Endothelial cell of umbilical vein (primary cell): ENCODE results near the gene HEMGN. TPM values are rescaled to one million over a fixed set of nuclear protein-coding genes. Genes with fewer than 3 reads are reported as not detected.

Experiments used
- BruUV-seq: library from RNA; stranded (reverse); fragments of 400-500 nt; replicated peaks from 2 replicates; lab custom pipeline; 2021; lab: Mats Ljungman, UMichigan
- CTCF ChIA-PET: fragments of 300-600, 350-600 bp; sonication (Branson Sonifier 250); formaldehyde crosslinking; loops from one replicate; lab custom pipeline; 2021; ENCODE audit warnings: antibody characterized with exemption, inconsistent platforms; lab: Charles Lee
- POLR2A ChIA-PET: fragments of 300-600, 350-600 bp; sonication (Branson Sonifier 250); formaldehyde crosslinking; loops from one replicate; lab custom pipeline; 2021; ENCODE audit warnings: antibody characterized with exemption, inconsistent platforms; lab: Charles Lee
- DNase-seq: peaks from one replicate; pipeline ENCODE4 v3.0.0-alpha.2; 2011; ENCODE audit warnings: low read depth, low spot score
- FAIRE-seq: peaks from 2 replicates; lab custom pipeline; 2011; peaks lifted over from hg19 to GRCh38; lab: Jason Lieb, UNC
- H2AFZ ChIP-seq: 2 replicates; pipeline ENCODE4 v1.6.0; 2012; ENCODE audit warnings: low read depth, low read length, control low read depth, inconsistent platforms
- H3K27ac ChIP-seq: 2 replicates; pipeline ENCODE4 v1.5.1; 2011; ENCODE audit warnings: low read depth, mild to moderate bottlenecking, control low read depth, low read length, moderate library complexity; ENCODE audit not compliant: insufficient read depth
- H3K27me3 ChIP-seq, 2 experiments: 2 replicates each; pipeline versions ENCODE4 v1.6.0 to v1.6.1; 2011; ENCODE audit warnings: low read length in 2 of 2, mixed read lengths in 1 of 2; ENCODE audit not compliant: control insufficient read depth in 2 of 2, insufficient read depth in 2 of 2
- H3K36me3 ChIP-seq, 2 experiments: 2 replicates in 1 of 2; 3 replicates in 1 of 2; pipeline ENCODE4 v1.5.1; 2011; ENCODE audit warnings: low read length in 2 of 2, mild to moderate bottlenecking in 1 of 2, moderate library complexity in 1 of 2; ENCODE audit not compliant: control insufficient read depth in 2 of 2, insufficient read depth in 2 of 2; ENCODE audit errors: extremely low read depth in 1 of 2
- H3K4me1 ChIP-seq: 3 replicates; pipeline ENCODE4 v1.5.1; 2011; ENCODE audit warnings: mild to moderate bottlenecking, low read length; ENCODE audit not compliant: control insufficient read depth, insufficient read depth; ENCODE audit errors: extremely low read depth
- H3K4me2 ChIP-seq: 2 replicates; pipeline ENCODE4 v1.6.1; 2011; ENCODE audit warnings: low read length, control low read depth, mixed read lengths; ENCODE audit not compliant: insufficient read depth
- H3K4me3 ChIP-seq, 3 experiments: fragments of 200-600 bp in 1 of 3; sonication (generic), shearing (Covaris generic) in 1 of 3; replicated peaks in 1 of 3; 2 replicates each; pipeline ENCODE4 v1.5.1; 2011 to 2016; ENCODE audit warnings: control low read depth in 3 of 3, low read length in 3 of 3, mild to moderate bottlenecking in 2 of 3, inconsistent platforms in 1 of 3, low read depth in 1 of 3, moderate library complexity in 1 of 3; ENCODE audit not compliant: insufficient read depth in 1 of 3
- H3K79me2 ChIP-seq: 2 replicates; pipeline ENCODE4 v1.6.0; 2012; ENCODE audit warnings: low read length, inconsistent platforms; ENCODE audit not compliant: control insufficient read depth, insufficient read depth
- H3K9ac ChIP-seq: replicated peaks from 2 replicates; pipeline ENCODE3; 2011; ENCODE audit warnings: low read length, control low read depth; ENCODE audit not compliant: insufficient read depth; ENCODE audit errors: extremely low read depth
- H3K9me1 ChIP-seq: replicated peaks from 3 replicates; pipeline ENCODE4 v1.6.0; 2011; ENCODE audit warnings: mild to moderate bottlenecking, low read length; ENCODE audit not compliant: control insufficient read depth, insufficient read depth; ENCODE audit errors: extremely low read depth
- H3K9me3 ChIP-seq: replicated peaks from 2 replicates; pipeline ENCODE4 v1.5.1; 2012; ENCODE audit warnings: low read length, inconsistent platforms; ENCODE audit not compliant: control insufficient read depth, insufficient read depth
- H4K20me1 ChIP-seq: replicated peaks from 2 replicates; pipeline ENCODE3; 2011; ENCODE audit warnings: mild to moderate bottlenecking, low read length; ENCODE audit not compliant: control insufficient read depth, insufficient read depth; ENCODE audit errors: extremely low read depth
- CTCF ChIP-seq, 2 donors: IDR thresholded peaks; 1 replicate in 1 of 2; 2 replicates in 1 of 2; pipeline ENCODE4 v1.5.1; 2011; ENCODE audit warnings: low read length in 2 of 2, mild to moderate bottlenecking in 2 of 2, moderate library complexity in 2 of 2, control low read depth in 1 of 2, inconsistent platforms in 1 of 2, low read depth in 1 of 2; ENCODE audit not compliant: insufficient read depth in 1 of 2; ENCODE audit errors: extremely low read depth in 1 of 2
- JUN ChIP-seq: IDR thresholded peaks from 2 replicates; pipeline ENCODE4 v1.6.1; 2011; ENCODE audit warnings: borderline replicate concordance, low read depth; ENCODE audit not compliant: insufficient read length, insufficient read depth
- dilution Hi-C: fragments of 300-500 bp; cut with MboI; formaldehyde crosslinking; loops from one replicate; pipeline ENCODE4 v1.15.0; 2019; ENCODE audit warnings: low sequenced_read_pairs; ENCODE audit not compliant: extremely low pct_ligation_motif_present
- intact Hi-C: fragments of 100-400 bp; cut with micrococcal nuclease; formaldehyde crosslinking; loops from one replicate; pipeline ENCODE4 v1.10.0; 2022
- polyA plus RNA-seq, 4 experiments: library from polyadenylated mRNA; depleted of rRNA in 3 of 4; stranded (reverse) in 3 of 4; unstranded in 1 of 4; fragments of >200 nt; gene quantifications; 2 replicates each; pipeline versions ENCODE4 v1.2.1 to v1.2.3, GENCODE V29; 2011 to 2012; ENCODE audit warnings: missing spikeins in 1 of 4
- total RNA-seq: library from RNA; stranded (reverse); gene quantifications from 2 replicates; pipeline ENCODE4 v1.2.3, GENCODE V29; 2021

Gene HEMGN
- total and polyA plus RNA-seq, 2 donors (not counting 3 experiments of a cell fraction or from before 2014, with no cell fraction given), result not detected

GRCh38 chr9:97900738-97901565 is 37.0 kb downstream of the HEMGN start:
- Histone ChIP-seq H3K9ac (no peak overlapping the region), H3K4me2 (no peak overlapping the region), H3K79me2 (no peaks in the 10 kb centered on the region), H2AFZ (no peak overlapping the region), H4K20me1 (no peaks in the 10 kb centered on the region), H3K9me1 (no peaks in the 10 kb centered on the region), H3K27me3 (no peaks in the 10 kb centered on the region), H3K4me1 (peaks cover under 1% of the 10 kb centered on the region), H3K36me3 (no peaks in the 10 kb centered on the region), H3K27ac (no peak overlapping the region), H3K4me3 (no peak overlapping the region), H3K9me3 (no peaks in the 10 kb centered on the region)
- intact Hi-C loops, result loop anchor here (1.0 kb wide), 1 partner anchor 191 kb away; no protein-coding TSS in a partner anchor
- no TSS peak for BruUV-seq
- DNase-seq (peak; percentile 45), FAIRE-seq (no peak)
- POLR2A ChIA-PET, result no interaction called here
- dilution Hi-C loops, result no loop called here
- TF ChIP-seq CTCF (IDR thresholded peaks at IDR 0.05; ENCODE audit: extremely low read depth in 1 of 2, insufficient read depth in 1 of 2, low read depth in 1 of 2, low read length in 2 of 2) (peak; percentile 61 to 69), JUN (no peak)
- CTCF ChIA-PET, result interaction anchor here (0.6 to 5.5 kb wide), 34 partner anchors 10 to 360 kb away, joined by 3 to 128 read pairs (median 4); partner anchors contain the start of genes TRMO and XPA
